Measurements from ENCODE around the gene ATXN7L2.

The ATXN7L2 gene

GRCh38 chr1:109499661-109500536 lies 16.2 kb downstream of the ATXN7L2 start:
- DNase-seq = peak; percentile 65 to 70

- DNase-seq = no peak
Measured at GRCh38 chr1:109500941-109501381, 17.3 kb downstream of the ATXN7L2 start.

GRCh38 chr1:109501644-109502363 lies 18.1 kb downstream of the ATXN7L2 start:
- DNase-seq = no peak

- peak; percentile 73 to 80 for DNase-seq
Measured at GRCh38 chr1:109502364-109502851, 18.7 kb downstream of the ATXN7L2 start.

- DNase-seq = peak in 1 of 2 donors; percentile 36
Measured at GRCh38 chr1:109503935-109504334, 20.2 kb downstream of the ATXN7L2 start.

GRCh38 chr1:109504974-109505373 lies 21.3 kb downstream of the ATXN7L2 start:
- DNase-seq = no peak

GRCh38 chr1:109508001-109508872 lies 24.5 kb downstream of the ATXN7L2 start:
- DNase-seq = no peak

GRCh38 chr1:109508873-109509175 lies 25.1 kb downstream of the ATXN7L2 start:
- DNase-seq = no peak

- DNase-seq = peak; percentile 47 to 61
Measured at GRCh38 chr1:109509176-109510134, 25.8 kb downstream of the ATXN7L2 start, which contains the start of gene AMIGO1. Gene AMIGO1 (minus strand): TSS chr1:109509727. CDS start chr1:109508912, 815 bp downstream.

GRCh38 chr1:109513110-109513710 lies 29.5 kb downstream of the ATXN7L2 start:
- no peak for DNase-seq

GRCh38 chr1:109514846-109515245 lies 31.1 kb downstream of the ATXN7L2 start:
- no peak for DNase-seq

GRCh38 chr1:109516872-109517271 lies 33.2 kb downstream of the ATXN7L2 start:
- DNase-seq = no peak

GRCh38 chr1:109517337-109517736 lies 33.6 kb downstream of the ATXN7L2 start:
- DNase-seq = no peak

- no peak for DNase-seq
Measured at GRCh38 chr1:109521002-109521951, 37.6 kb downstream of the ATXN7L2 start.

- no peak for DNase-seq
Measured at GRCh38 chr1:109522026-109522425, 38.3 kb downstream of the ATXN7L2 start.

GRCh38 chr1:109523706-109524105 lies 40.0 kb downstream of the ATXN7L2 start:
- no peak for DNase-seq

- DNase-seq = no peak
Measured at GRCh38 chr1:109527098-109527811, 43.5 kb downstream of the ATXN7L2 start.

- DNase-seq = no peak
Measured at GRCh38 chr1:109527846-109528695, 44.4 kb downstream of the ATXN7L2 start.

All from CD4-positive, alpha-beta T cell treated with Interleukin-4 for 1 hour (primary cell).